ENCODE data around the gene IL23R.

Gene IL23R

DNA sequence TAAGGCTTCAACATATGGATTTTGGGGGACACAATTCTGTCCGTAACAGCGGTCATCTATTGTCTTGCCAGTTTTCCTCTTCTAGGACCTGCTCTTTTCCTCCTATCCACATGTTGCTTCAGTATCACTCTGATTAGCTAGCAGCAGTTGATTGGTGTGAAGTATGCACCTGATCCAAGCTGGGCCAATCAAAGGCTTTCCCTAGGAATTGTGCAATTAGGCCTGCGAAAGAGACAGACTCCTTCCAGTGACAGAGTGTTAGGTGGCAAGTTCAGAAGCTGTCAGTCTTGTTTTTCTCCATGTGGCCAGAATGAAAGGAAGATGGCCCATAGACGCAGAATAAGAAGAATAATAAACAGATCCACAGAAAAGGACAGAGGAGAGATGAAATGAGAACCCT, 107.3 kb downstream of the IL23R start:
- DNase-seq (ENCODE audit: low read depth) = no peak
- TF ChIP-seq, protein P1, sequence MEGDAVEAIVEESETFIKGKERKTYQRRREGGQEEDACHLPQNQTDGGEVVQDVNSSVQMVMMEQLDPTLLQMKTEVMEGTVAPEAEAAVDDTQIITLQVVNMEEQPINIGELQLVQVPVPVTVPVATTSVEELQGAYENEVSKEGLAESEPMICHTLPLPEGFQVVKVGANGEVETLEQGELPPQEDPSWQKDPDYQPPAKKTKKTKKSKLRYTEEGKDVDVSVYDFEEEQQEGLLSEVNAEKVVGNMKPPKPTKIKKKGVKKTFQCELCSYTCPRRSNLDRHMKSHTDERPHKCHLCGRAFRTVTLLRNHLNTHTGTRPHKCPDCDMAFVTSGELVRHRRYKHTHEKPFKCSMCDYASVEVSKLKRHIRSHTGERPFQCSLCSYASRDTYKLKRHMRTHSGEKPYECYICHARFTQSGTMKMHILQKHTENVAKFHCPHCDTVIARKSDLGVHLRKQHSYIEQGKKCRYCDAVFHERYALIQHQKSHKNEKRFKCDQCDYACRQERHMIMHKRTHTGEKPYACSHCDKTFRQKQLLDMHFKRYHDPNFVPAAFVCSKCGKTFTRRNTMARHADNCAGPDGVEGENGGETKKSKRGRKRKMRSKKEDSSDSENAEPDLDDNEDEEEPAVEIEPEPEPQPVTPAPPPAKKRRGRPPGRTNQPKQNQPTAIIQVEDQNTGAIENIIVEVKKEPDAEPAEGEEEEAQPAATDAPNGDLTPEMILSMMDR (conservative IDR thresholded peaks at IDR 0.05; ENCODE audit: low read depth, low read length) = no peak
- H3K4me3 ChIP-seq (ENCODE audit: low read length) = no peak overlapping the region

DNA sequence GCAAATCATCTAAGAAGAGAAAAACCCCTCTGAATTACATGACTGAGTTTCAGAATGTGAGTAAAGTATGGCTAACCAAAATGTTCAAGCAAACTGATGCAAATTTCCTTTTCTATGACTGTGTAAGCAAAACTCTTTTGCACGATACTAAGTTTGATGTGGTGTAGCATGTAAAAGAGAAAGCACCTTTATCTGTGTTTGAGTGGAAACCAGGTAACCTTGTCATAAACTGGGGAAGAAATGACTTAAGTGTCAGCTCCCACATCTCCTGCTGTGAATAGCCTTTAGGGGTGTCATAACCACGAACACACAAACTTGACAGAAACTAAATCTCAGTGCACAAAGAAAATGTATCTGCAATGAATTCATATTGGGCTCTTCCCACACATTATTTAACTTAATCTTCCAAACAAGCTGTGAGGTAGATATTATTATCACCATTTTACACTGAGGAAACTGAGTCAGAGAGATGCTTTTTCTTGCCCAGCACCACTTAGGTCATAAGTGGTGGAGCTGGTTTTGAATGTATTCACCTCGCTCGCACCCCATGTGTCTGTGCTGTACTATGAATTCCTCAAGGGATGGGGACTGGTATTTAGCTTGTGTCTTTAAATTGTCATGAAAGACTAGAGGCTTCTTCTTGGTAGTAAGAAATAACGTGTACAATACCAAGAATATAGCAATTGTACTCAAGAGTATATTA, 108.5 kb downstream of the IL23R start:
- DNase-seq (ENCODE audit: low read depth) = no peak
- no peak overlapping the region for H3K4me3 ChIP-seq (ENCODE audit: low read length)
- TF ChIP-seq, protein P1 (conservative IDR thresholded peaks at IDR 0.05; ENCODE audit: low read depth, low read length) = no peak

DNA sequence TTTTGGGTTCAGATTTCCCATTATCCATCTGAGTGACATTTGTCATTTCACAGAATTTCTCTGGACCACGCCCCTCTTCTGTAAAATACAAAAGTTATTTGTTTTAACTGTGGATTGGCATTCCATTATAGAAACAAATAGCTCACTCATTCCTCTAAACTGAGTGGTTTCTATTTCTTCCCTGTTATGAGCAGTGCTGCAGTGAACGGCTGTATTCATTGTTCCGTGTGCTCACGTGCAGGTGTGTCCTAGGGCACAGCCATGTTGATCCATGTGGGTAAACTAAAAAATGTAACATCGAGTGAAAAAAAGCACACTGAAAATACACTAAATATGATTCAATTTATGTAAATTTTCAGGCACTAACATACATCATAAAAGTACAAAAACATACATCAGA, 114.4 kb downstream of the IL23R start:
- DNase-seq (ENCODE audit: low read depth) = no peak
- no peak overlapping the region for H3K4me3 ChIP-seq (ENCODE audit: low read length)
- TF ChIP-seq, protein P1 (conservative IDR thresholded peaks at IDR 0.05; ENCODE audit: low read depth, low read length) = no peak

DNA sequence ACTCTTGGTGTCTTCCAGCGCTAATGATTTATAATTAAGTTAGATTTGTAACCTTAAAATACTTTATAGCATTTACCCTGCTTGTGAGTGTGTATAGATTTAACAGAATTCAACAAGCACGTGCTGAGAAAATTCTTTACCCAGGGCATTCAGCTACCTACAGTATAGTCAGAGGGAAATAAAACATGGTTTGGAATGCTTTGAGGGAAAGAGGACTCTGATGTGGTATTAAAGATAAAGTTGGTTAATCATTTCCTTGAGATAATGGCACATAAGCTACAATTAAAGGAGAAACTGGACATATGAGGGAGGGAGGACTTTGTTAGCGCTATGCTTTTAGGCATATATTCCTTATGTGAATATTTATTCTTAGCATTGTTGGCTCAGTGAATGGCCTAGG, 115.0 kb downstream of the IL23R start:
- DNase-seq (ENCODE audit: low read depth) = no peak
- no peak overlapping the region for H3K4me3 ChIP-seq (ENCODE audit: low read length)
- TF ChIP-seq, protein P1 (conservative IDR thresholded peaks at IDR 0.05; ENCODE audit: low read depth, low read length) = no peak

DNA sequence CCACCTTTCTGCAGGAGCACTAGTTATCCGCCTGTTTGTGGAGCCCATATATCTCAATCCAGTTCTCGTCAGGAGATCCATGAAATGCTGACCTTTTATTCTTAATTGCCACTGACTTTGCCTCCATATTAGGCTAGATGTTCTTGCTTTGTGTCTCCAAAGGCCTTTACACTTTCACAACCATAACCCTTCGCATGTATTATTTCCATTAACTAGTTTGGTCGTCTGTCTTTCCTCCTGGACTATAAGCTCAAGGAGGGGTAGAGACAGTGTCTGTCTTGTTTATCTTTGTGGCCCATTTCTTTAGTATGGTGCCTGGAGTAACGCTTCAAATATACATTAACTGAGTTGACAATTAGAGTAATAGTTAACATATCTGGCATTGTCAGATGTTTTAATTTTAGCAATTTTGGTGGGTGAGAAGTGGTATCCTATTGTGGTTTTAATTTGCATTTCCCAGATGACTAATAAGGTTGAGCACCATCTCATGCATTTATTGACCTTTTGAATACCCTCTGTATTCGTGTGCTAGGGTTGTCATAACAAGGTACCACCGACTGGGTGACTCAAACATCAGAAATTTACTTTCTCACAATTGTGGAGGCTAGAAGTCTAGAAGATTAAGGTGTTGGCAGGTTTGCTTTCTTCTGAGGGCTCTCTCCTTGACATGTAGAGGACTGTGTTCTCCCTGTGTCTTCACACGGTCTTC, 119.7 kb downstream of the IL23R start:
- TF ChIP-seq, protein P1 (conservative IDR thresholded peaks at IDR 0.05; ENCODE audit: low read depth, low read length) = no peak
- H3K4me3 ChIP-seq (ENCODE audit: low read length) = no peak overlapping the region
- DNase-seq (ENCODE audit: low read depth) = no peak

DNA sequence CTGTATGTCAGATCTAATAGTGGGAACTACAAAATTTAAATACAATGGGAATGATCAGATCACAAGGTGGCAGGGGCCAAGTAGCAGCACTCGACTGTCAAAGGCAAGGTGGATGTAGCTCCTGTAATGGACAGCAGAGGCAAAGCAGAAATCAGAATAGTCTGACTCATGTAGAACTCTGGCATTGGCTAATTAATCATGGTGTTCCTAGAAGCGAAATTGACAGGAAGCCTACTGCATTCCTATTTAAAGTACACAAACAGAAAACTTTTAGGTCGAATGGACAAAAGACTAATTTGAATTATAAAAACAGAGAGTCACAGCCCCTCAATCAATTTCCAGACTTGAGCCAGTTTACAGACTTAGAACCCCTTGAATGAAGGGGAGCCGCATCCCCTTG, 124.0 kb downstream of the IL23R start:
- no peak for DNase-seq (ENCODE audit: low read depth)
- TF ChIP-seq, protein P1 (conservative IDR thresholded peaks at IDR 0.05; ENCODE audit: low read depth, low read length) = no peak
- no peak overlapping the region for H3K4me3 ChIP-seq (ENCODE audit: low read length)
